IPS-18a (cell line): ENCODE data around the gene NLGN1.
"Not testable (repeated sequence)": the region's sequence is repeated elsewhere in the genome, so short reads cannot be mapped to it uniquely, and the experiment has no call there.

ENCODE experiments used
- H3K27ac ChIP-seq: one replicate; pipeline ENCODE4 v1.5.1; 2013; ENCODE audit warnings: low read length
- H3K27me3 ChIP-seq: one replicate; pipeline ENCODE4 v1.6.1; 2013; ENCODE audit warnings: mild to moderate bottlenecking, low read length; ENCODE audit not compliant: control insufficient read depth, insufficient read depth
- H3K36me3 ChIP-seq: one replicate; pipeline ENCODE4 v1.6.1; 2013; ENCODE audit warnings: low read depth, low read length; ENCODE audit not compliant: control insufficient read depth
- H3K4me1 ChIP-seq: one replicate; pipeline ENCODE4 v1.6.1; 2013; ENCODE audit warnings: low read depth, low read length; ENCODE audit not compliant: control insufficient read depth
- H3K4me3 ChIP-seq: one replicate; pipeline ENCODE4 v1.5.1; 2013; ENCODE audit warnings: low read length
- H3K9ac ChIP-seq: one replicate; pipeline ENCODE4 v1.6.1; 2013; ENCODE audit warnings: mild to moderate bottlenecking, low read length, moderate library complexity
- H3K9me3 ChIP-seq: one replicate; pipeline ENCODE4 v1.6.1; 2013; ENCODE audit warnings: low read depth, low read length; ENCODE audit not compliant: control insufficient read depth

NLGN1 gene

DNA sequence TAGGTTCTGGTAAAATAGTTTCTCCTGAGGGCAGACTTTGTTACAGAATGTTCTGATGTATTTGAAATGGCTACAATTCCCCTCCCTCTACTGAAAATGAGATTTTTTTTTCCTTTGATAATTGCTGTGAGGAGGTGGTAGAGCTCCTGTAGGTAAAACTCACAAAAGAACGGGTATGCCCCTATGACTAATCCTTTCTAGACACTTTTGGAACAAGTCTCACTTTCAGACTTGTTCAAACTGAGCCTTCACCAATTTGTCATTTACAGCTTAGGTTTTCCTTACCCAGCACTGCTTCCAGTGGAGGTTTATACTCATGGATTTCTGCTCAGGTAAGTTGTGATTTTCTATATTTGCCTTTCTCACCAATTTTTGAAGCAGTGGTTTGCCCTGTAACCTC, 115.6 kb downstream of the NLGN1 start:
- H3K4me1 ChIP-seq, result no peaks in the 10 kb centered on the region
- H3K27ac ChIP-seq, result no peak overlapping the region
- no peaks in the 10 kb centered on the region for H3K9me3 ChIP-seq
- no peaks in the 10 kb centered on the region for H3K27me3 ChIP-seq
- H3K4me3 ChIP-seq, result no peak overlapping the region
- H3K9ac ChIP-seq, result no peak overlapping the region
- no peaks in the 10 kb centered on the region for H3K36me3 ChIP-seq

DNA sequence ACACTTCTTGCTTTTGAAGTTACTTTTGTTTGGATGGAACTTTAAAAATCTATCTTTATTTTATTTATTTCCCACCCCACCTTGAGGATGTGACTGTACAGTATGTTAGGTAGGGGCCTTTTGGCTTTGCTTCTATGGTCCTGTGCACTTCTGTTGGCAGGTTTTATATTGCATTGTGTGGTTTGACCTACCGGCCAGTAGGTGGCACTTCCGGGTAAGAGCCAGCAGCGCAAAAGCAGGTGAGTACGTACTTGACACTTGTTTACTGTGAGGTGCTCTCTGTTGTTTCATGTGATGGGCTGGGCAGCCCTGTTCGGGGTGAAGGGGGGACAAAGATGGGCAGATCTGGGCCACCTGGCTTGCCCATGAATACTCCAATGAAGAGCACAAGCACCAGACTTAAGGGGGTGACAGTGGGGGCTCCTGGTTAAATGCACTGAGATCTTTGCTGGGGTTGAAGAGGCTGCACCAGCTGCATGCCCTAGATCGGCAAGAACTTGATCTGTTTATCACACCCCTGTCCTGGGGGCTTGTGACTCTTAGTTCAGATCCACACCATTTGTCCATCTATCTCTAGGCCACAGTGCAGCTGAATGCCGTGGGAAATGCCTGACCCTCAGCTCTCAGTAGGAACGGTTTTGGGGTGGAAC, 131.6 kb downstream of the NLGN1 start:
- no peak overlapping the region for H3K9ac ChIP-seq
- no peak overlapping the region for H3K4me3 ChIP-seq
- no peak overlapping the region for H3K27ac ChIP-seq
- no peaks in the 10 kb centered on the region for H3K4me1 ChIP-seq
- no peaks in the 10 kb centered on the region for H3K36me3 ChIP-seq
- no peaks in the 10 kb centered on the region for H3K27me3 ChIP-seq
- no peaks in the 10 kb centered on the region for H3K9me3 ChIP-seq

DNA sequence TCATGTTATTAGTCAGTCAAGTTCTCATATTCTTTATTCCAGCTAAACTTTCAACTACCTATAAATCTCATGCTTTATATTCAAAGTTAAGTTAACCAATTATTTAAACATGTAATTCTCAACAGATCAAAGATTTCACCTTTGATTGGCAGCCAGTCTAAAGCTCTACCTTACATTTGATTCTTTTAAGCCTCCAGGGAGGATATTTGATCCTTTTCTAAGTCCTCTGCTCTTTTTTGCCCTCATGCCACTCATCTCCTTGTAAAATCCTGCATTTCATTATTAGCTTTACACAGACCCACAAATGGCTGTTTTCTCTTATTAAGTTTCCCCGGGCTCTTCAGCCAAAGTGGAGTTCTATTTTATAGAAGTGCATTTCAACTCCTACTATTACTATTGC, 134.1 kb downstream of the NLGN1 start:
- H3K27ac ChIP-seq, result no peak overlapping the region

DNA sequence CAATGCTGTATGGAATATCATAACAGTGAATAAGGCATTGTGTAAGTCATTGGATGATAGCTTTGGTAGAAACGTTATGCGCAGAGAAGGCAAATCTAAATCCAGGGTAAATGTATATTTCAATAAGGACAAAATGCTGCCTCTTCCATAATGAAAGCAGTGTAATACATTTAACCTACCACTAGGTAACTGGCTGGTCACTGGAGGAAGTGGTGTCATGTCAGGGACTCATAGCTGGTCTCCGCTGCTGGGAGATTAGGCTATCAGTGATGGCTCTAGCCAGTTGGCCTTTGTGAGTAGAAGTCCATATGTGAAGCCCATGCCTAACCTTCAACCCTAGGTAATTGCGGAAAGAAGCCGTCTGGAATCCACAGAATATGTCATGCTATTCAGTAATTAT, 140.9 kb downstream of the NLGN1 start:
- Histone ChIP-seq H3K9ac (no peak overlapping the region), H3K9me3 (no peaks in the 10 kb centered on the region), H3K36me3 (no peaks in the 10 kb centered on the region), H3K27ac (no peak overlapping the region), H3K27me3 (no peaks in the 10 kb centered on the region), H3K4me1 (no peaks in the 10 kb centered on the region), H3K4me3 (no peak overlapping the region)

More for the DNA sequence above, 134.1 kb downstream of the NLGN1 start:
- Histone ChIP-seq H3K9ac (no peak overlapping the region), H3K36me3 (no peaks in the 10 kb centered on the region), H3K4me3 (no peak overlapping the region), H3K27me3 (no peaks in the 10 kb centered on the region), H3K4me1 (no peaks in the 10 kb centered on the region), H3K9me3 (no peaks in the 10 kb centered on the region)

DNA sequence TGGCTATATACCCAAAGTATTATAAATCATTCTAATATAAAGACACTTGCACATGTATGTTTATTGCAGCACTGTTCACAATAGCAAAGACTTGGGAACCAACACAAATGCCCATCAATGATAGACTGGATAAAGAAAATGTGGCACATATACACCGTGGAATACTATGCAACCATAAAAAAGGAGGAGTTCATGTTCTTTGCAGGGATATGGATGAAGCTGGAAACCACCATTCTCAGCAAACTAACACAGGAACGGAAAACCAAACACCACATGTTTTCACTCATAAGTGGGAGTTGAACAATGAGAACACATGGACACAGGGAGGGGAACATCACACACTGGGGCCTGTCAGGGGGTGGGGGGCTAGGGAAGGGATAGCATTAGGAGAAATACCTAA, 148.0 kb downstream of the NLGN1 start:
- not testable (repeated sequence) for H3K4me3 ChIP-seq, H3K27ac ChIP-seq, H3K36me3 ChIP-seq, H3K27me3 ChIP-seq, H3K9me3 ChIP-seq, H3K4me1 ChIP-seq, H3K9ac ChIP-seq

DNA sequence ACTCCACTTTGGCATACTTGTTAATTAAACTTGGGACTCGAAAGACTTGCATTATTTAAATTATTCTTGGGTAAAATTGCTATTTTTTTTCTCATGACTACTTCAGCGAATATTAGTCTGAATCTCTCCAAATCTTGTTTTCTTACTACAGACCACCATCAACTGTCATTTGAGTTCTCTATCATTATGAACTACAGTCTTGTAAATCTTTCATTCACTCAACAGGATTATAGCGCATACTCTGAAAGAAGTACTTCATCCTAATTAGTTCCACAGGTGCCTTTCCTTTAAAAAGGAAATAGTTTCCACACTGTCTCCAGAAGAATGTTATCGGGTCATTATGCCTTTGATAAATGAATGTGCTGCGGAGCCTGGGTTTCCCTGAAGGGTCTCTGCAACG, 149.5 kb downstream of the NLGN1 start:
- no peaks in the 10 kb centered on the region for H3K9me3 ChIP-seq

DNA sequence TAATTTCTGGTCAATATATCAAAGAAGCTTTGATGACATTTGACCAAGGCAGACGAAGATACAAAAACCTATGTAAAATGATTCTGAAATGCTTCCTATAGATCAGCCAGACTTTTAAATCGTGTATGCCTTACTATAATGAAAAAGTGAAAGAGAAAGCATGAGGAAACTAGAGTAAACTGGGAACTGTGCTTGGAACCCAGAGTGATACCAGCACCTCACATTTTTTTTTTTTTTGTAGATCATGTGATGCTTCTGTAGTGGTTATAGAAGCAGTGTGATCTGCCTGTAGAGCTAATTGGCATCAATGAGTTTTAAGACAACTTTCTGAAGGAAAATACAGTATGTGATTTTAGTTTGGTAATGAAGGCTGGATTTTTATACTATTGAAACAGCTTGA, 150.7 kb downstream of the NLGN1 start:
- Histone ChIP-seq H3K9me3 (no peaks in the 10 kb centered on the region), H3K36me3 (no peaks in the 10 kb centered on the region), H3K4me3 (no peak overlapping the region), H3K27me3 (no peaks in the 10 kb centered on the region), H3K4me1 (no peaks in the 10 kb centered on the region), H3K9ac (no peak overlapping the region), H3K27ac (no peak overlapping the region)

More for the DNA sequence above, 149.5 kb downstream of the NLGN1 start:
- no peaks in the 10 kb centered on the region for H3K4me1 ChIP-seq
- no peak overlapping the region for H3K27ac ChIP-seq
- no peaks in the 10 kb centered on the region for H3K36me3 ChIP-seq
- H3K9ac ChIP-seq, result no peak overlapping the region
- no peak overlapping the region for H3K4me3 ChIP-seq
- H3K27me3 ChIP-seq, result no peaks in the 10 kb centered on the region

DNA sequence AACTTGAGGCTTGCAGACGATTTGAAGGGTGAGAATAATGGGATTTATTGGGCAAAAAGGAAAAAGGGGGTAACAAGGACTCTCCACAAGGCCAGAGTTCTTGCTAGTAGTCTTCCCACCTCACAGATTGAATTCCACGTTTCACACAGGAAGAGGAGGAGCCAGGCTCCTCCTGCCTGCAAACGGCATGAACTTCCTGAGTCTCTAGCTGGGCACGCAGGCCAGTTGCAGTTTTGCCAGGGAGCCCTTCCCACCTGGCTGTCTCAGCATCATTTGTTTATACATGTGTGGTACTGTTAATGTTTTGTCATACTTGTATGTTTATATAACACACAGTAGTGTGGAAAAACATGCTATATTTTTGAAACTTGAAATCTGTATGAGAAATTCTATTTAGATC, 155.0 kb downstream of the NLGN1 start:
- peaks cover 3% of the 10 kb centered on the region for H3K4me1 ChIP-seq
- H3K27me3 ChIP-seq, result no peaks in the 10 kb centered on the region
- no peak overlapping the region for H3K27ac ChIP-seq
- no peaks in the 10 kb centered on the region for H3K36me3 ChIP-seq
- H3K9me3 ChIP-seq, result no peaks in the 10 kb centered on the region
- H3K9ac ChIP-seq, result no peak overlapping the region
- H3K4me3 ChIP-seq, result no peak overlapping the region

DNA sequence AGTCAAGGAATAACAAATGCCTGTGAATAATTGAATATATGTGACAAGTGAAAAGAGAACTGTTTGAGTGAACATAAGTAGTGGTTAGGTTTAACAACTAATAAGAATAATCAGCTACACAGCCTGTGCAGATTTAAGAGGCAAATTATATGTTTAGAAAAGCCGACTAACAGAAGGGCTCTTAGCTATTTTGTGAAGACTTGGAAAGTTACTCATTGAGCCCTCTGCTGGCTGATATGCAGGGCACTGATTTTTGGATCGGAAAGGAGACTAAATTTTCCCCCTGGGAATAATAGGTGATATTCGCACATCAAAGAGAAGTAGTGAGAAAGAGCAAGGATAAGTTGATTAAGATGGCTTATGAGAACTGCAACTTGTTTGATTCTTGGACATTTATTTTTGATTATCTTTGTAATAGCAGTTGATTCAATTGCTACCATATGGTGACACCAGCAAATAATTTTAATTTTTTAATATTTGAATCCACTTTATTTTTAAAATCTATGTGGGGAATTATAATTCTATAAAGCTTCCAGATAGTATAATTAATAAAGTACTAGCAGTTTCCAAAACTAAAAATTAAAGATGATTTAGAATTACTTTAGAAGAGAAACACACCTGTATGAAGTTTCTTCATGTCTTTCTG, 156.2 kb downstream of the NLGN1 start:
- H3K9me3 ChIP-seq, result no peaks in the 10 kb centered on the region
- no peak overlapping the region for H3K27ac ChIP-seq
- H3K4me3 ChIP-seq, result no peak overlapping the region
- H3K36me3 ChIP-seq, result no peaks in the 10 kb centered on the region
- H3K27me3 ChIP-seq, result no peaks in the 10 kb centered on the region
- no peak overlapping the region for H3K9ac ChIP-seq
- peaks cover 3% of the 10 kb centered on the region for H3K4me1 ChIP-seq

DNA sequence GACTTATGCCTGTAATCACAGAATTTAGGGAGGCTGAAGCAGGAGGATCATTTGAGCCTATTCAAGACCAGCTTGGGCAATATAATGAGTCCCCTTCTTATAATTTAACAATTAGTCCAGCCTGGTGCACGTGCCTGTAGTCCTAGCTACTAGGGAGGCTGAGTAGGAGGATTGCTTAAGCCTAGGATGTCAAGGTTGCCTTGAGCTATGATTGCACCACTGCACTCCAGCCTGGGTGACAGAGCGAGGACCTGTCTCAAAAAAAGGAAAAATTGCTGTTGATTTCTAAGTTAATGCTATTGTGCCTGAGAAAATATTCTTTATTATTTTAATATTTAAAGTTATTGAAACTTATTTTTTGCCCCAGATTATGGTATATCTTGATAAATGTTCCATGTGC, 159.0 kb downstream of the NLGN1 start:
- no peaks in the 10 kb centered on the region for H3K36me3 ChIP-seq
- H3K4me1 ChIP-seq, result peaks cover 3% of the 10 kb centered on the region
- H3K4me3 ChIP-seq, result no peak overlapping the region
- no peak overlapping the region for H3K9ac ChIP-seq
- no peaks in the 10 kb centered on the region for H3K27me3 ChIP-seq
- no peak overlapping the region for H3K27ac ChIP-seq
- no peaks in the 10 kb centered on the region for H3K9me3 ChIP-seq

DNA sequence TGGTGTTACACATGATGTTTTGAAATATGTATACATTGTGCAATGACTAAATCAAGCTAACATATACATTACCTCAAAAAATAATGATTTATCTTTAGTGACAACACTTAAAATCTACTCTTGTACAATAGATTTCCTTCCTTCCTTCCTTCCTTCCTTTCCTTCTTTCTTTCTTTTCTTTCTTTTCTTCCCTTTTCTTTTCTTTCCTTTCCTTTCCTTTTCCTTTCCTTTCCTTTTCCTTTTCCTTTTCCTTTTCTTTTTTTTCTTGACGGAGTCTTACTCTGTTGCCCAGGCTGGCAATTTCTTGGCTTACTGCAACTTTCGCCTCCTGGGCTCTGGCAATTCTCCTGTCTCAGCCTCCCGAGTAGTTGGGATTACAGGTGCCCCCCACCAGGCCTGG, 170.5 kb downstream of the NLGN1 start:
- Histone ChIP-seq H3K9ac (no peak overlapping the region), H3K27me3 (no peaks in the 10 kb centered on the region), H3K4me1 (peaks cover 6% of the 10 kb centered on the region), H3K27ac (no peak overlapping the region), H3K4me3 (no peak overlapping the region), H3K9me3 (no peaks in the 10 kb centered on the region), H3K36me3 (no peaks in the 10 kb centered on the region)

DNA sequence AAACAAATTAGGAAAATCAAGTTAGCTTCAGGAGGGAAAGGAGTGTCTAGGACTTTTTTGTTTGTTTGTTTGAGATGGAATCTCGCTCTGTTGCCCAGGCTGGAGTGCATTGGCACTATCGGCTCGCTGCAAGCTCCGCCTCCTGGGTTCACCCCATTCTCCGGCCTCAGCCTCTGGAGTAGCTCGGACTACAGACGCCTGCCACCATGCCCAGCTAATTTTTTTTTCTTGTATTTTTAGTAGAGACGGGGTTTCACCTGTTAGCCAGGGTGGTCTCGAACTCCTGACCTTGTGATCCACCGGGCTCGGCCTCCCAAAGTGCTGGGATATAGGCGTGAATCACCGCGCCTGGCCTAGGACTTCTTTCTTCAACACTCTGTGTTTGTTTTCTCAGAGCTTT, 171.1 kb downstream of the NLGN1 start:
- Histone ChIP-seq H3K4me1 (peaks cover 6% of the 10 kb centered on the region), H3K36me3 (no peaks in the 10 kb centered on the region), H3K27me3 (no peaks in the 10 kb centered on the region), H3K9me3 (no peaks in the 10 kb centered on the region), H3K9ac (no peak overlapping the region), H3K4me3 (no peak overlapping the region), H3K27ac (no peak overlapping the region)
